Central memory CD4-positive, alpha-beta T cell (primary cell): ENCODE measurements around the gene TIAL1.
"Not testable (repeated sequence)": the region's sequence is repeated elsewhere in the genome, so short reads cannot be mapped to it uniquely, and the experiment has no call there.

ENCODE experiments used
- DNase-seq: peaks from one replicate; pipeline ENCODE4 v3.0.0; 2022
- total RNA-seq, 3 experiments: gene quantifications; one replicate each; lab custom pipeline; 2026; lab: John Stamatoyannopoulos, UW

TIAL1 gene, protein sequence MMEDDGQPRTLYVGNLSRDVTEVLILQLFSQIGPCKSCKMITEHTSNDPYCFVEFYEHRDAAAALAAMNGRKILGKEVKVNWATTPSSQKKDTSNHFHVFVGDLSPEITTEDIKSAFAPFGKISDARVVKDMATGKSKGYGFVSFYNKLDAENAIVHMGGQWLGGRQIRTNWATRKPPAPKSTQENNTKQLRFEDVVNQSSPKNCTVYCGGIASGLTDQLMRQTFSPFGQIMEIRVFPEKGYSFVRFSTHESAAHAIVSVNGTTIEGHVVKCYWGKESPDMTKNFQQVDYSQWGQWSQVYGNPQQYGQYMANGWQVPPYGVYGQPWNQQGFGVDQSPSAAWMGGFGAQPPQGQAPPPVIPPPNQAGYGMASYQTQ
- total RNA-seq, result 71.7 to 119 (median 92.0) reads per million in 3 experiments

DNA sequence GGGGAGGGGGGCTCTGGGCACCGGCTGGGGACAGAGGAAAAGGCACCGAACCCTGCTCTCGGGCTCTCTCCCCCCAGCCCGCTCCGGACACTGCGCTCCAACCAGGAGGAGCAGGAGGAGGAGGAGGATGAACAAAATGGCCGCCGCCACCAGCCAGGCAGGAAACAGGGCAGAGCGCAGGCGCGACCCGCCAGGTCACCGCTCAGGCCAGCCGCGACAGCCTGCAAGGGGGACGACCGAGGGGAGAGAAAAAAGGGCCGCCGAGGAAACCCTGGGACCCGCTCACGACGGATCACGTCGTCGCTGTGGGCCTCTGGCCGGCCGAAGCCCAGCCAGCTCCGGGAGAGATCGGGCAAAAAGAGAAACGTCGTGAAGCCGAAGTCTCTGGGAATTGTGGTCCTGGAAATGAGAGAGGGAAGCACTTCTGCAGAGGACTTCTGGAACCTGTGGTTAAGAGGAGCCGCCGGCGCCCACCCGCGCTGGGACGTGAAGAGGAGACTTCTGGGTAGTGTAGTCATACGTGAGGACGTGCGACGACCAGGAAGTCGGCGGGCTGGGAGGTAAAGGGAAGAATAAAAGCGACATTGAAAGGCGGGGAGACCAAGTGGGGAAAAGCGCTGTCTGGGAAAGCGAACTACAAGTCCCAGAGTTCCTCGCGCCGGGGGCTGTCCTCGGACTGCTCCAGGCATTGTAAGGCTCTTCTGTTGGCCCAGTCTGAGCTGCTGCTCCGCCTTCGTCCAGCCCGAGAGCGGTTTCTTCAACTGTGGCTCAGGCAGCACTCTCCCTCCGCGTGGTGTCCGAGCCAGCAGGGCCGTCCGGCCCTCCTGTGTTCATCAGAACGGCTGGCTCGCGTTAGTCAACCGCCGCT, at the start of gene TIAL1:
TIAL1 (minus strand) TSS at position 428 of the 868 bp plus-strand sequence. CDS start 499 bp downstream, outside the sequence.
- peak; percentile 91 for DNase-seq

DNA sequence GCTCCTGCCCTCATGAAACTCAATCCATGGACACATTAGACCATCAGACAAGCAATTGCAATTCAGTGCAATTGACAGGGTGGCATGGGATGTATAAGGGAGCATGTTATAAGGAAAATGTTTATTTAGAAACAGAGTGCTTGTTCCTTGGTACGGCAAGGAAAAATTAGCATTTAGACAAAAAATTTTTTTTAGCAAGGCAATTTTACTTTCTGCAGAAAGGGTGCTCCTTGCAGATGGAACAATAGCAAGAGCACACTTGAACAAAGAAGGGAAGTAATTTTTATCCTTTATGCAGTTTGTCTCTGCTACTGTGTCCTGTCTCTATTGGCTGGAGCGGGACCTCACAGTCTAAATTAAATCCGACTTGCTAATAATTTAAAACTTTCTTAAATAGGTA, 48.2 kb upstream of the TIAL1 start:
- no peak for DNase-seq

DNA sequence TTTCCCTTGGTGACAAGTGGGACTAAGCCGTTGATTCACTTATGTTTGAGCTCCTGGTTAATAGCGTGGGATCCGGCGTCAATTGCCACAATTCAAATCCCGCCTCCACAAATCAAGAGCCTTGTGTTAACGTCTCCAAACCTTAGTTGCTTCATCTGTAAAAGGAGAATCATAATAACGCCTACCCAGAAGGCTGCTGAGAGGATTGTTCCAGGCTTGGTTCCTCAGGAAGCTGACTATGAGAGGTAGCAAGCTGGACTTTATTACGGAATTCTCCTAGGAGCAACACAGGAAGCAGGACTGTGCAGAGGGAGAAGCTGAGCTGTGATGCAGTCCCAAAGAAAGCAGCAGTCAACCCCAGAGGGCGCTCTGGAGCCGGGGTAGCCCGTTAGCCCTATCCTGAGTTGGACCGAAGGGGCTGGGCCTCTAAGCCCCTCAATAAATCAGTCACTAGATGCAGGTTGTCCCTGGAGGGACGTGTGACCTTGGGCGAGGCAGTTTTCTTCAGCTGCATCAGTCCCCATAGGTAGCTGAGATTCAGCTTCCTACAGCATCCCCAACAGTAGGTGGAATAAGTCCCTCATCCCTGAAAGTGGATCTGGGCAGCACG, 47.5 kb upstream of the TIAL1 start:
- DNase-seq, result no peak

DNA sequence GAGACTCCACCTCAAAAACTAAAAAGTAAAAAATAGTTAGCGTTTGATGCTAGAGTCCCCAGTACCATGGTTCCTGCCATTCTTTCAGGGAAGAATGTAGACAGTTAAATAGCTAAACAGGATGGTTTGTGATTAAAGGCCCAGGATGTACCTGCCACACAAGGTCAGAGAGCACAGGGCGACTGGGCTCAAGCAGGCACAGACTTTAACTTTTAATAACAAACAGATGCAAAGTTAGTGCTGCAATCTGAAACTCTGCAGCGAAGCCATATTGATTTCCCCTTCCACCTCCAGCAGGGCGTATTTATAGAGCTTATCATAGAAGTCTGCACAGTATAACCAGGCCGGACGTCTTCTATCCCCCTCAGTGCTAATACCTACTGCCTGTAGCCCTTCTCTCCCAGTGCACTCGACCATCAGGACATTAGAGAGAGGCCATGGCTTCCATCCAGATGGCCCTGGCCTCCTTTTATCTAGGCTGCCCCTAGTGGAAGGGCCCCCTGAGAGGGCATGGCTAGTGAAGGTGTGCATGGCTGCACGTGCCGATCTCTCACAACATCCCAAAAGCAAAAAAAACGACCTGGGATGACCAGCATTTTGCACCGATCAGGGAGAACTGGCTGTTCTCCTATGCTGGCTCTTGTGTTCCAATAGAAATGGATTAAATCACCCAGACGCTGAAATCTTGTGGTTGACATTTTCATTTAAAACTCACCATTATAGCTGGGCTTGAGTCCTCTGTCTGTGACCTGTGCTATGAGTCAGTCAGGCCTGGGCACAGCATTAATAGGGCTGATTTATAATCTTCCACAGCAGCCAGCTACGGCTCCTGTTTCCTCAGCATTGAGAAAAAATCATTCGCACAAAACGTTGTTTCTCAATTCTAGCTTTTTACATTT, 46.8 kb upstream of the TIAL1 start:
- DNase-seq, result no peak

DNA sequence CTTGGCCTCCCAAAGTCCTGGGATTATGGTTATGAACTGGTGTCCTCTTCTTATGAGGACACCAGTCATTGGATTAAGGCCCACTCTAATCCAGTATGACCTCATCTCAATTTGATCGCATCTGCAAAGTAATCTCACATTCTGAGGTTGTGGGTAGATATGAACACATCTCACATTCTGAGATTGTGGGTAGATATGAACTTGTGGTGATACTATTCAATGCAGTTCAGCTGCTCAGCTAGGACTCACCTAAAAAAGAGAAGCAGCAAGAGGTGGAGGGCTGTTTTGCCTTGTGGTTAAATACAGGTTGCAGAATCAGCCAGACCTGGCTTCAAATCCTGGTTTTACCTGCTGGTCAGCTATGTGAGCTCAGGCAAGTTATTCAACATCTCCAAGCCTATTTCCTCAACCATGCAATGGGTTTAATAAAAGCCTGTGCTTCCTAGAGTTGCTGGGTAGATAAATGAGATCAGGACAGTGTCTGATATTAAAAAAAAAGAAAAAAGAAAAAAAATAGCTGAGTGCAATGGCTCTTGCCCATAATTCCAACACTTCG, 45.9 kb upstream of the TIAL1 start:
- DNase-seq, result peak; percentile 69

DNA sequence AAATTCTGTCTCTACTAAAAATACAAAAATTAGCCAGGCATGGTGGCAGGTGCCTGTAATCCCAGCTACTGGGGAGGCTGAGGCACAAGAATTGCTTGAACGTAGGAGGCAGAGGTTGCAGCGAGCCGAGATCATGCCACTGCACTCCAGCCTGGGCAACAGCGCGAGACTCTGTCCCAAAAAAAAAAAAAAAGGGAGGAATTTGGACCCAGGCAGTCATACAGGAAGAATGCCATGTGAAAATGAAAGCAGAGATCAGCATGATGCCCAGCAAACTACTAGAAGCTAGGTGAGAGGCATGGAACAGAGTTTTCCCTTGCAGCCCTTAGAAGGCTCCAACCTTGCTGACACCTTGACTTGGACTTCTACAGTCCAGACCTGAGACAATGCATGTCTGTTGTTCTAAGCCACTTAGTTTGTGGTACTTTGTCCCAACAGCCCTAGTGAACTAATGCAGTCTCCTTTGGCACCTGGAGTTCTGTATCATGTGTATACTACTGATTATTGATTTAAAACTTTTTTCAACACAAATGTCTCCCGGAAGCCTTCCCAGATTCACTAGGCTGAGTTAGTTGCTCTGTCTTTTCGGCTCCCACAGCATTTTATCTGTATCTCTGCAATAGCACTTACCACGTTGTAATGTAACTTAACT, 44.2 kb upstream of the TIAL1 start:
- DNase-seq, result no peak

DNA sequence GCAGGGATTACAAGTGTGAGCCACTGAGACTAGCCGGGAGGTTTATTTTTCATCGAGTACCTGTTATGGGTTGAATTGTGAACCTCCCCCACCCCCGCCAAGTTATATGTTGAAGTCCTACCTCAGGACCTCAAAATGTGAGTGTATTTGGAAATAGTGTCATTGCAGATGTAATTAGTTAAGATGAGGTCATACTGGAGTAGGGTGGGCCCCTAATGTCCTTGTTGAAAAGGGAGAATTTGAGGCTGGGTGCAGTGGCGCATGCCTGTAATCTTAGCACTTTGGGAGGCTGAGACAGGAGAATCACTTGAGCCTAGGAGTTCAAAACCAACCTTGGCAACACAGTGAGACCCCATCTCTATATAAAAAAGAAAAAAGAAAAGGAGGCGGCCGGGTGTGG, 43.6 kb upstream of the TIAL1 start:
- no peak for DNase-seq

DNA sequence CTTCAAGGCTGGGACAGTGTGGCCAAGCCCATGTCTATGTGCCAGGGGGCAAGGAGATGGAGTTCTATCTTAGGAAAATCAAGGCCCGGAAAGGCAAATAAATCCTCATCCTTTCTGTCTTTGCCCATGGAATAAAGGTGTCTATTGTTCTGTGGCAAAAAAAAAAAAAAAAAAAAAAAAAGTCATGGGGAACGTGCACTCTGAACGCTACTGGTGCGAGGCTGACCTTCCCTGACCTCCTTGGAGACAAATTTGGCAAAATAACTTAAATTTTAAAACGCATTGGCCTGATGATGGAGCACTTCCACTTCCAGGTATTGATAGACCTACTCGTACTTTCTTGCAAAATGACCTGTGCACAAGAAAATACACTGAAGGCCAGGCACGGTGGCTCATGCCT, 42.2 kb upstream of the TIAL1 start:
- DNase-seq, result no peak

DNA sequence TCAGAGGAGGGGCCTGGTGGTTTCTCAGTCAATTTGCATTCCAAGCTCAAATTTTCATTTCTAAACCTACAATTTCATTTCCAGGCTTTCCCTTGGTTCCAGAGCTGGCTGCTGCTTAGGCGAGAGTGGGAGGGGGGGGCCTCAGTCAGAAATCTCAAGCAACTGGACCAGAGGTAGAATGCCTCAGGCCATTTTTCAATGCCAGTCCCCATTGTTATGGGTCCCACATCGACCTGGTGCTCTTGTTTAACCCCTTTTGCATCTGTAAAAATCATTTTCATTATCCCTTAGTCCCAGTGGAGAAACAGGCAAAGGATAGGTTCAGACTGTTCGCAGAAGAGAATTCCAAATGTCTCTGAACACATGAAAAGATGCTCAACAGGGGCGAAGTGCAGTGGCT, 40.9 kb upstream of the TIAL1 start:
- no peak for DNase-seq

DNA sequence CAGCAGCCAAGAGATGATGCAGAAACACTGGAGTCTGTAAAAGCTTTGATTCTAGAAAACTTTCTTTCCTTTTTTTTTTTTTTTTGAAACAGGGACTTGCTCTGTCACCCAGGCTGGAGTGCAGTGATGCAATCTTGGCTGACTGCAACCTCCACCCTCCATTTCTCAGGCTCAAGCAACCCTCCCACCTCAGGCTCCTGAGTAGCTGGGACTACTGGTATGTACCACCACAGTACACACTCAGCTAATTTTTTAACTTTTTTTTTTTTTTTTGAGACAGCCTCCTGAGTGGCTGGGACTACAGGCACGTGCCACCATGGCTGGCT, 37.4 kb upstream of the TIAL1 start:
- DNase-seq, result no peak

DNA sequence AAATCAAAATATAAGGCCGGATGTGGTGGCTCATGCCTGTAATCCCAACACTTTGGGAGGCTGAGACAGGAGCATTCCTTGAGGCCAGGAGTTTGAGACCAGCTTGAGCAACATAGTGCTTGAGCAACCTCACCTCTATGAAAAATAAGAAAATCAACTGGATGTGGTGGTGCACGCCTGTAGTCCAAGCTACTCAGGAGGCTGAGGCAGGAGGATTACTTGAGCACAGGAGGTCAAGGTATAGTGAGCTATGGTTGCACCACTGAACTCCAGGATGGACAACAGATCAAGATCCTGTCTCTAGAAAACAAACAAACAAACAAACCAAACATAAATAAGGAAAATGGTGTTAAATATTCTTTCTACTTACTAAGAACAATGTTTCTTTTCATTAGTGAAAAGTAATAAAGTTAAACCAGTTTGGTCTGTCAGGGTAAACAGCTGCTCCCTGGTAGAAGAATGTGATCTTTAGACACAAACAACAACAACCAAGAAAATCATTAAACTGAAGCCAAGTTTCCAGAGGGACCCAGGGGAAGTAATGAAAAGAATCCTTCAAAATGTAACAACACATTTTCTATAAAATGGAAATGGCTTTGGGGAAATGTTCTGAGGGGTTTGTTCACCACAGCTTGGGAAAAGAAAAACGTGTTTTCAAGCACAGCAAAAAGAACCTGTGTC, 36.9 kb upstream of the TIAL1 start:
- no peak for DNase-seq

DNA sequence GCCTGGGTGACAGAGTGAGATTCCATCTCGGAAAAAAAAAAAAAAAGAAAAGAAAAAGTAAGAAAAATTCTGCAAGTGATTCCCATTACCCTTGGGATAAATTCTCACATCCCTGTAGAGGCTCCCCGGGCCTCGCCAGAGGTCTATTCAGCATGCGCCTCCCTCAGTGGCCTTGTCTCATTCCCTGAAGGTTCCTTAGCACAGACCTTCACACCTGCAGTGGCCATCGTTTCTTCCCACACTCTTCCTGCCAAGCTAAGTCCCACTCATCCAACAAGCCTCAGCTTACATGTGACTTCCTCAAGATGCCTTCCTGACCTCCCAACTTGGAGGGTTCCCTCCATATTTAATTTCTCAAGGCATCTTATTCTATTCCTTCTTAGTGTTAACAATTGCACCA, 33.5 kb upstream of the TIAL1 start:
- no peak for DNase-seq

DNA sequence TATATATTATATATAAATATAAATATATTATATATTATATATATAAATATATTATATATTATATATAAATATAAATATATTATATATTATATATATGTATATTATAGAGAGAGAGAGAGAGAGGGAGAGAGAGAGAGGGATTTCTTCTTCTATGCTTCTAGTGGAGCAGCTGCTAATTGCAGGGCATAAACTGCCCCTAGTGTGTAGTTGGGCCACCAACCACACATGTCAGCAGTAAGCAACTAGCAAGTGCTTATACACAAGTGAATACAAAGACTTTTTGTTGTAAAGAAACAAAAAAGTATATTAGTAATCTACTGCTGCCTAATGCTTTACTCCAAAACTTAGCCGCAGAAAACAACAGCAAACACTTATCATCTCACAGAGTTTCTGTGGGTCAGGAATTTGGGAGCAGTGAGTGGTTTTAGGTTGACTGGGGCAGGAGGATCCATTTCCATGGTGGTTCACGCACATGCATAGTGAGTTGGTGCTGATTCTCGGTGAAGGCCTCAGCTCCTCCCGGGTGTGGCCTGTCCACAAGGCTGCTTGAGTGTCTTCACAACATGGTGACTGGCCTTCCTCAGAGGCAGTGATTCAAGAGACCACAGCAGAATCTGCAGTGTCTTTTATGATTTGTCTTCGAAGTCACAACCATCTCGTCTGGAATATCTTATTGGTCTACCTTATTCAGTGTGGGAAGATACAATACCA, 29.0 kb upstream of the TIAL1 start:
- DNase-seq, result no peak

DNA sequence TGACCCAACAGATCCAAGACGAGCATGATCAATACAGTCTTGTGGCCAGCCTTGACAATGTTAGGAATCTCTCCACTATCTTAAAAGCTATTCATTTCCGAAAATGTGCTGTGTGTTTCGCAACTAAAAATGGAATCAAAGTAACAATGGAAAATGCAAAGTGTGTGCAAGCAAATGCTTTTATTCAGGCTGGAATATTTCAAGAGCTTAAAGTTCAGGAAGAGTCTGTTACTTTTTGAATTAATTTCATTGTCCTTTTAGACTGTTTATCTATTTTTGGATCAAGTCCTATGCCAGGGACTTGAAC, 24.3 kb upstream of the TIAL1 start:
- DNase-seq, result no peak

DNA sequence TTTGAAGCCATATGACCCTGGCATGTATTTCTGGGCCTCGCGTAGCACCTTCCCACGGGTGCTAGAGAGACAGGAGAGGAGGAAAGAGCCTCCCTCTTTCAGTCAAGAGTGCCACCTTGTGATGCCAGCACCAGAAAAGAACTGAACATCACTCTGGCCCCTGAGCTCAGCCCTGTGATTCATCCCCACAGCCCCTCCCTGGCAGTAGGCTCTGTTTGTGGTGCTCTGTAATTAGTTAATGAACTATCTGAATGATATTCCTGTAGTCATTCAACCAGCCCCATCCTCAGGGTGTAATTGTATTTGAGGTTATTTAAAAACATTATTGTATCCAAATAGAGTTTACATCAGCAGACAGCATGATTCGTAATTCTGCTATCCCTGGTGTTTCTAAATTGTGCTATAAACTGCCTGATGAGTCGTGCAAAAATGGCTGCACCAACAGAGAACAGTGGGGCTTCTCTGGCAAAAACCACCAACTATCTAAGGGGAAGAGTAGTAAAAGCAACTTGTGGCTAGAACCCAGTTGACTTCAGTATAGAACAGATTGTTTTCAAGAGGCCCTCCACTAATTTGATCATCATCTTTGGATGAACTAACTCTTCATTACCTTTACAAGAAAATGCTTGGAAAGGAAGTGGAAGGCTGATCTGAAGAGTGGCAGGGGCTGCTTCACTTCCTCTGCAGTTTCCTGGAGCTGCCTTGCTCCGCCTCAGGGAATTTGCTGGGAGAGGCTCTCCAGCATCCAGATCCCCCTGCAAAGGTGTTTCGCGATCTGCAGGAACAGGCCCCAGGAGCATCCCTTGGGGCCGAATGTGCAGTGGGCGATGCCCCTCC, 23.7 kb upstream of the TIAL1 start:
- no peak for DNase-seq

DNA sequence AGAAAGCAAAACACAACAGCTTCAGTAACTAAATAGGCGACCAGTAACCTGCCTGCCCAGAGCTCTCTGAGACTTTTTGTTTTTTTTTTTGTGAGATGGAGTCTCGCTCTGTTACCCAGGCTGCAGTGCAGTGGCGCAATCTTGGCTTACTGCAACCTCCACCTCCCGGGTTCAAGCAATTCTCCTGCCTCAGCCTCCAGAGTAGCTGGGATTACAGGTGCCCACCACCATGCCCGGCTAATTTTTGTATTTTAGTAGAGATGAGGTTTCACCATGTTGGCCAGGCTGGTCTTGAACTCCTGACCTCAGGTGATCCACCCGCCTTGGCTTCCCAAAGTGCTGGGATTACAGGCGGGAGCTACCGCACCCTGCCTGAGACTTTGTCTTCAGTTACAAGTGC, 23.0 kb upstream of the TIAL1 start:
- not testable (repeated sequence) for DNase-seq

DNA sequence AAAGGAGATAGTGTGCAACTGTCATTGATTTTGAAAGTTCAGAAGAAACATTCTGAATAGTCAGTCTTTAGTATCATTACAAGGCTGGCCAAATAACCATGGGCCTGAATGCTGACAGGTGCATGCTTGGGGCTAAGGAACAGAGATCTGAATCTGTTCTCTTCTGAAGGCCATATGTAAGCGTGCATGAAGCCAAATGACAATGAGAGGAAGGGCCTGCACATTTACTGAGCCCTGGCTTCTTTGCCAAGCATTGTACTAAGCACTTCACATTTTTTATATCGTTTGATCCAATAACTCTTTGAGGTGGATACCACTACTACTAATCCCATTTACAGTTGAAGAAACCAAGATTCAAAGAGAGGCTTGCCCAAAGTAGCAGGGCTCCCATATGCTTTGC, 22.5 kb upstream of the TIAL1 start:
- no peak for DNase-seq

DNA sequence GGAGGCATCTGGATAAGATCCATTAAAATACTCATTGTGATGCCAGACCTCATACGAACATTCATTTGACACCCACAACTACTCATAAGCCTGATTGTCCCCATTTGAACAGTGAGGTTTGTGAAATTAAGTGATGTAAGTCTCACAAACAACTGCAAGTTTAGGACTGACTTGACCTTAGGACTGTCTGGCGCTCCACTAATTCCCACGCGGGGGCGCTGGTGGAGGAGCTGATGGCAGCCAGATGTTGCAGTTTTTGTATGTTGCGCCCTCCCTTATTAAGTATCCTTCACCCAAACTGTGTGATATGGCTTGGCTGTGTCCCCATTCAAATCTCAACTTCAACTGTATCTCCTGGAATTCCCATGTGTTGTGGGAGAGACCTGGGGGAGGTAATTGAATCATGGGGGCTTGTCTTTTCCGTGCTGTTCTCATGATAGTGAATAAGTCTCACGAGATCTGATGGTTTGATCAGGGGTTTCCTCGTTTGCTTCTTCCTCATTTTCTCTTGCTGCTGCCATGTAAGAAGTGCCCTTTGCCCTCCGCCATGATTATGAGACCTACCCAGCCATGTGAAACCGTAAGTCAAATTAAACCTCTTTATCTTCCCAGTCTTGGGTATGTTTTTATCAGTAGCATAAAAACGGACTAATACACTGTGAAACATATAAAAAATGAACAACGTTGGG, 20.3 kb upstream of the TIAL1 start:
- no peak for DNase-seq

DNA sequence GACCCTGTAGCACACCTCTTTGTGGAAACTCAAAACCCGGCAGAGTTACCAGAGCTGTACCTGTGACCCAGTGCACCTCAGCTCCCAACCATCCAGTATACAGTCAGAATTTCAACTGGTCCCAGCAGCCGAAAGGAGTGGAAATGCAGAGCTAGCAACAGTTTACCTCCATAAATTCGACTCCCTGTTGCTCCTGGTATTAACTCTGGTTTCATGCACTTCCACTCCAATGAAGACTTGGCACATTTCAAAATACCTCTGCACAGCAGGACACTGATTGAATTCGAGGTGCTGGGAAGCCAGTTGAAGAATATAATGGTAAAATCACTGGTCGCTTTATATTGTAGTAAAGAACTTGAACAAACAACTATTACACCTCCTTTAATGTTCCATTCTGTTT, 17.9 kb upstream of the TIAL1 start:
- no peak for DNase-seq
